GM21381 (cell line): ENCODE measurements around the gene FHIP2A.
"Not testable (repeated sequence)": the region's sequence is repeated elsewhere in the genome, so short reads cannot be mapped to it uniquely, and the experiment has no call there.

Experiments
- ATAC-seq: cut with Tn5 transposase; IDR thresholded peaks from one replicate; pipeline ENCODE4 v1.9.1; 2021; ENCODE audit warnings: mild to moderate bottlenecking, moderate library complexity; ENCODE audit not compliant: unreplicated experiment

FHIP2A gene

DNA sequence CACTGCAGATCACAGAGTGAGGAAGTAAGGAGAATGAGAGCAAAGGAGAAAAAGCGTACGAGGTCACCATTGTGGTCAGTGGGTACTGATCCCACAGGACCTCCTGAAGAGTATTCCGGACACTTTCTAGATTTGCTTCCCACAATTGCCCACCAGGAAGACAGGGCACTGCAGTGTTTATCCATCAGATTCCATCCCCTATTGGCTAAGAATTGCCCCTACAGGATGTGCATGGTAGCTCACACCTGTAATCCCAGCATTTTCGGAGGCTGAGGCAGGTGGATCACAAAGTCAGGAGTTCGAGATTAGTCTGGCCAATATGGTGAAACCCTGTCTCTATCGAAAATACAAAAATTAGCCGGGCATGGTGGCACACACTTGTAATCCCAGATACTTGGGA, 5.3 kb upstream of the FHIP2A start:
- ATAC-seq, result no peak

- ATAC-seq, result no peak
Measured at GRCh38 chr10:114819322-114819721, 2.3 kb upstream of the FHIP2A start.

GRCh38 chr10:114821915-114822443, 399 bp downstream of the FHIP2A start:
- ATAC-seq, result peak; percentile 38

DNA sequence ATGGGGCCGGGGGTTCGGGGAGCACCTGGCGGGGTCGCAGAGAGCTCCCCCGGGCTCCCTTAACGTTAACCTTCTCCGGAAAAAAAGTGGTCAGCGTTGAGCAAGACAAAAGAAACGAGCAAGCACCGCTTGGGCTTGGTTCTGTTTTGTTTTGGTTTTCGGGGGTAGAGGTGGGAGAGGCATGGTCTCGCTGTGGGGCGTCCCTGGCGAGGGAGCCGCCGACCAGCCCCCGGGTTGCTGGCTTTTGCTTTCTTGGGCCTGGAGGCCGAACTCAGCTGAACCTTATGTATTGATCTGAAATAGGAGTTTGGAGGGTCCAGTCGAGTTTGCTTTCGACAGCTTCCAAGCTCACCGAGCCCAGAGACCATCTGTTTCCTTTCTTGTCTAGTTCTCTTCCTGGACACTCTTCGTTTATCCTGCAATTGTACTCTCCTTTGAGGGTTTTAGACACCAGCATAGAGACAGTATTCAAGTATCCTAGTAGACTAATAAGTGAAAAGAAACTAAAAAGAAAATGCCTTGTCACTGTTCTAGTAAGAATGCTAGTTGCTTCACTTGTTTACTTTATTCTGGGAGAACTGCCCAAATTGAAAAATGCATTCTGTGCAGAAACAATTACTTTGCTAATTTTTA, 980 bp downstream of the FHIP2A start:
- peak; percentile 18 for ATAC-seq

DNA sequence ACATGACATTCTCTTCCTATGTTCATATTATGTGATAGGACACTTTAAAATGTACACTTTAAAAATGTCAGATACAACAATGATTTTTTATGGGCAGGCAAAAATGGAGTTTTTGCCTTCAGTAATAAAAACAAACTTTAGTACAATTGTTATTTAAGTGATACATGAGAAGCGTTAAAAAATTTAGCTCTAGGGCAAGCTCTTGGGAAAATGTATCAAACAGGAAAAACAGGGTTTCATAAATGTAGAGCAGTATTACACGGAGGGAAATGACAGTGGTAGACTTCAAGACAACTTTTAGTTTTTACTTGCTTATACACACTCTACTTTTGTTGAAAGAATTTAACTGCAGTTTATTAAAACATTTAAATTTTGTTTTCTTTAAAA, 1.5 kb downstream of the FHIP2A start:
- ATAC-seq, result no peak

DNA sequence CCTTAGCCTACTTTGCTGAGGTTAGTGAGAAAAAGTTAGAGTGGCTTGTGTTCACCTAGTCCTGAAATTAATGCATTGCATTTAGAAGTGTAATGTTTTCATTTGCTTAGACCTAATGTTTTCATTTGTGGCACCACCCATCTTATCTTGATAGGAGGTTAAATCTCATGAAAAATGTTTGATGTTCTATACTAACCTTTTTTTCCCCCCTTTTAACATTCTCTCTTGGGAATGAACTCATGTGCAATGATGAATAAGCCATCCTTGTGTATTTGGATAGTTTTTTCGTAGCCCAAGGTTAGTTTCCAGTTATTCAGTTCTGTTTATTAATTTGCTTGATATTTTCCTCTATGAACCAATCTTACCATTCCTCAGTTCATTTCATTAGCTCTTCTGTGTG, 2.8 kb downstream of the FHIP2A start:
- ATAC-seq, result no peak

- ATAC-seq, result peak; percentile 40
Measured at GRCh38 chr10:114825513-114826253, 4.1 kb downstream of the FHIP2A start.

- no peak for ATAC-seq
Measured at GRCh38 chr10:114829160-114829909, 7.8 kb downstream of the FHIP2A start.

DNA sequence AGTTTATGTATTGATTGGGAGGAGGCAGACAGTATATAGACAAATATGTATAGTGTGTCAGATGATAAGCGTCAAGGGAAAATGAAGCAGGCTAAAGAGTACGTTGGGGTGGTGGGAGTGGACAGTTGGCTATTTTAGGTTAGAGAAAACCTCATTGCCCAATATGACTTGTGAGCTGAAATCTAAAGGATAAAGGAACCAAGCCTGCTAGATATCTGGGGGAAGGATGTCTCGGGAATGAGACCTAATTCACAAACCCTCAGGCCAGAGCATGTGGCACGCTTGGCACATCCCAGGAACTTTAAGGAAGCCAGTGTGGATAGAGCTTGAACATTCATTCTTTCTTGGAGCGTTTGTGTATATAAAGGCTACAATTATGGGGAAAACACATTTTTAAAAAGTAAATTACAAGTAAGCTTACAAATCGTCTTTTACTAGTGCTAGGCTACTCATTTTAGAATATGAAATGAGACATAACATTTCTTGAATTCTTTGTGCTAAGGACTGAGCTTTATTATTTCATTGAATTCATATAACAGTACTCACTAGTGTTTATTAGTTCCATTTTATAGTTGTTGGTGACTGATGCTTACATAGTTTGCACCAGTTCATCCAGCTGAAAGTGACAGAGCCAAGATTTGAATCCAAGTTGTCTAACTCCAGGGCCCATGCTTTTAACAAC, 9.7 kb downstream of the FHIP2A start:
- ATAC-seq, result no peak

DNA sequence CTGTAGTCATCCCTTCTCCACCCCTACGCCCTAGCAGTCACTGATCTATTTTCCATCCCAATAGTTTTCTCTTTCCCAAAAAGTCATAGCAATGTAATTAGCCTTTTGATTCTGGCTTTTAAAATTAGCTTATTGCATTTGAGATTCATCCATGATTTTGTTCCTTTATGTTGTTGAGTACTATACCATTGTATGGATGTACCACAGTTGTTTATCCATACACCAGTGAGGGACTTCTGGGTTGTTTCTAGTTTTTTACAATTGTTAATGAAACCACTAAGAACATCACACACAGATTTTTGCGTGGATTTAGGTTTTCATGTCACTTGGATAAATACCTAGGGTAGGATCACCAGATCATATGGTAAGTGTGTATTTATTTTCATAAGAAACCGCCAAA, 16.1 kb downstream of the FHIP2A start:
- no peak for ATAC-seq

DNA sequence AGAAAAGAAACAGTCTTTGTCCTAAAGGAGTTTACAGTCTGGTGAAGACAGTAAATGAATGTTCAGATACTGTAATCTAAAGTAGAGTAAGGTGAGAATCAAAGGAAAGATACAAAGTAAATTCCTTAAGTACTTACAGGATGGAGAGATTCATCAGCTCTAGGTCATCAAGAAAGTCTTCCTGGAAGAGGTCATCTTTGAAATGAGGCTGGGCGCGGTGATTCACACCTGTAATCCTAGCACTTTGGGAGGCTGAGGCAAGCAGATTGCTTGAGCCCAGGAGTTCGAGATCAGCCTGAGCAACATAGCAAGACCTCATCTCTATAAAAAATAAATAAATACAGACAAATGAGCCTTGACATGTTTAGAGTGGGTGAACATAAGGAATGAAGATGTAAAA, 18.3 kb downstream of the FHIP2A start:
- ATAC-seq, result no peak

- no peak for ATAC-seq
Measured at GRCh38 chr10:114845978-114846693, 24.6 kb downstream of the FHIP2A start.

DNA sequence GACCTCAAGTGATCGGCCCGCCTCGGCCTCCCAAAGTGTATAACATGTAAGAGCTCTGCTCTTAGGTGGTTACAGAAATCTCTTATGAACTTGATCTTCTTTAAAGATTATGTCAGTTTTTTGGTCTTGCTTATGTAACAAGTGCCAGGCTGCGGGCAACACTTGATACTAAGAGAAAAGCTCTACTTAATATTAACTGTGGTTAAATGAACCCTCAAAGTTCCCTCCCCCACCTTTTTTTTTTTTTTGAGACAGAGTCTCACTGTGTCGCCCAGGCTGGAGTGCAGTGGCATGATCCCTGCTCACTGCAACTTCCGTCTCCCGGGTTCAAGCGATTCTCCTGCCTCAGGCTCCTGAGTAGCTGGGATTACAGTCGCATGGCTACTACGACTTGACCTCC, 25.9 kb downstream of the FHIP2A start:
- ATAC-seq, result not testable (repeated sequence)

DNA sequence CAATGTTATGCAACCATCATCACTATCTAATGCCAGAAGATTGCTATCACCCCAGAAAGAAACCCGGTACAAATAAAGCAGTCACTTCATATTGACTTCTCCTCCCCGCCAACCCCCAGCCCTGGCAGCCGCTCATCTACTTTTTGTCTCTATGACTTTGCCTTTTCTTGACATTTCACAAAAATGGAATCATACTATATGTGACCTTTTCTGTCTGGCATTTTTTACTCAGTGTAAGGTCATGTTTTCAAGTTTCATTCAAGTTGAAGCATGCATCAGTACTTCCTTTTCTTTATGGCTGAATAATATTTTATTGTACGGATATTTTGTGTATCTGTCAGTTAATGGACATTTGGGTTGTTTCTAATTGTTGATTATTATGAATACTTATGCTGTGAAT, 28.1 kb downstream of the FHIP2A start:
- no peak for ATAC-seq

DNA sequence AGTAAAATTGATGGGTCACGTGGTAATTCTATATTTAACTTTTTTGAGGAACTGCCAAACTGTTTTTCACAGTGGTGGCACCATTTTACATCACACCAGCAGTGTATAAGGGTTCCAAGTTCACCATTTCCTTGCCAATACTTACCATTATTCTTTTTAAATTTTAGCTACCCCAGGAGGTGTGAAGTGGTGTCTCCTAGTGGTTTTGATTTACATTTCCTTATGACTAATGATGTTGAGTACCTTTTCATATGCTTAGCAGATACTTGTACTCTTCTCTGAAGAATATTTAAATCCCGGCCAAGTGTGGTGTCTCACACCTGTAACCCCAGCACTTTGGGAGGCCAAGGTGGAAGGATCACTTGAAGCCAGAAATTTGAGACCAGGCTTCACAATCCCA, 28.5 kb downstream of the FHIP2A start:
- ATAC-seq, result no peak

- no peak for ATAC-seq
Measured at GRCh38 chr10:114851336-114851735, 29.8 kb downstream of the FHIP2A start.

GRCh38 chr10:114852197-114852596, 30.6 kb downstream of the FHIP2A start:
- ATAC-seq, result no peak

DNA sequence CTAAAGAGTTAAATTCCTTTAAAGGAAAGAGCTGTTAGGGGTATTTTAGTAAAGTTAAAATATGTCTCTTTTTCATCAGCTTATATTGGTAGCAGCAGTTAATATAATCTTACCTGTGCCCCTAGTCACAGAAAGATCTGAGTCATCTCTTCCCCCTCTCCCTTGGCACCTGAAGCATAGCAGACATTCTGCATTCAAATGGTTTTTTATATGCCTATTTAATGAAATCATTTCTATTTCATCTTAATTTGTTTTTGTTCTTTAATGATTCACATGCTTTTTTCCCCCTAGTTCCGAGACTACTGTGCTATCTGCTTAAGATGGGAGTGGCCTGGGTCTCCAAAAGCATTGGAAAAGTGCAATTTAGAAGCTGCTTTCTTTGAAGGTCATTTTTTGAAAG, 33.3 kb downstream of the FHIP2A start:
- ATAC-seq, result no peak

DNA sequence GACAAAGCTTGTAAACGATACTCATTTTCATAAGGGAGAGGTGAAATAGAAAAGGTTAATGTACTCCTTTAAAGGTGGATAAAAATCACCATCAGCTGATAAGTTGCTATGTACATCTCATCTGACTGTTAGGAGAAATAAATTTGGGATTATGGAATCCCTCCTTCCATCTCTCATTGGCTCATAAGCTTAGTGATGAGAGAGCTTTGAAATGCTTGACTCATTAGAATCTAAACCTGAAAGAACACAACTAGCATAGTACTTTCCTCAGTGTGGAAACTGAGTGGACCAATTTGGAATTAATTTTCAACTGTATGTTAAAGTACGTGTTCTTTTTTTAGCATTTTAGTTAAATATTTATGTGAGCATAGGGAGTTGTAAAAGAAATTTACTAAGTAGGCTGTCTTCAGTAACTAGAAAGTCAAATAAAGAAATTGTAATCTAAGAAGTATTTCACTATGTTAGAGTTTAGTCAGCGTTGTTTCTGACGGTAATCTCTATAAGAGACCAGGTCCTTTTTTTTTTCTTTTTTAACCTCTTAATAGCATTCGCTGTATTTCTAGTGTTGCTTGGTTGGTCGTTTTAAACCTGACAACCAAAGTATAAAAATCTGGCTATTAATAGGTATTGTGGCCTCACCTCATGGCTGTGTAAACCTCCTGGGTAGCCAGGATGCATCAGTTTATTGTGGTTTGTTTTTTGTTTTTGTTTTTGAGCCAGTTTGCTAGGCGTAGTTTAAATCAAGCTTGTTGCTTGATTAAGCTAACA, 34.4 kb downstream of the FHIP2A start:
- no peak for ATAC-seq
